ENCODE results near the gene CREB5.

The CREB5 gene

GRCh38 chr7:28872226-28872625 lies 459.9 kb downstream of the CREB5 start:
- no peak for DNase-seq

GRCh38 chr7:28873365-28873764 lies 461.0 kb downstream of the CREB5 start:
- DNase-seq = no peak

- no peak for DNase-seq
Observed at GRCh38 chr7:28874001-28874400, 461.7 kb downstream of the CREB5 start.
